H9 (cell line): ENCODE data around the gene RADIL. TPM values are rescaled to one million over a fixed set of nuclear protein-coding genes. Genes with fewer than 3 reads are reported as not detected.

ENCODE experiments used
- DNase-seq: peaks from one replicate; pipeline ENCODE4 v3.0.0-alpha.2; 2017
- H2AFZ ChIP-seq: one replicate; pipeline ENCODE4 v1.6.1; 2013; ENCODE audit warnings: mild to moderate bottlenecking, low read length, control low read depth, moderate library complexity
- H2AK5ac ChIP-seq: 2 replicates; pipeline ENCODE4 v1.6.1; 2013; ENCODE audit warnings: low read length, control low read depth, mixed read lengths; ENCODE audit not compliant: insufficient read length
- H2BK120ac ChIP-seq: one replicate; pipeline ENCODE4 v1.6.1; 2013; ENCODE audit warnings: low read depth, mild to moderate bottlenecking, low read length, control low read depth, inconsistent platforms; ENCODE audit not compliant: poor library complexity, severe bottlenecking
- H2BK12ac ChIP-seq: 2 replicates; pipeline ENCODE4 v1.6.1; 2013; ENCODE audit warnings: low read length, control low read depth, mixed read lengths, low read depth; ENCODE audit not compliant: insufficient read length
- H2BK15ac ChIP-seq: 2 replicates; pipeline ENCODE4 v1.6.1; 2013; ENCODE audit warnings: low read depth, low read length, control low read depth
- H2BK20ac ChIP-seq: one replicate; pipeline ENCODE4 v1.6.1; 2013; ENCODE audit warnings: low read depth, mild to moderate bottlenecking, low read length, control low read depth, inconsistent platforms; ENCODE audit not compliant: poor library complexity, severe bottlenecking
- H2BK5ac ChIP-seq: 2 replicates; pipeline ENCODE4 v1.6.1; 2013; ENCODE audit warnings: low read length, control low read depth, mixed read lengths; ENCODE audit not compliant: insufficient read length
- H3K14ac ChIP-seq: 2 replicates; pipeline ENCODE4 v1.6.1; 2013; ENCODE audit warnings: low read length, control low read depth; ENCODE audit not compliant: insufficient read depth
- H3K18ac ChIP-seq: 2 replicates; pipeline ENCODE4 v1.6.1; 2013; ENCODE audit warnings: low read depth, mild to moderate bottlenecking, mixed read lengths, low read length, control low read depth; ENCODE audit not compliant: insufficient read length
- H3K23ac ChIP-seq: 2 replicates; pipeline ENCODE4 v1.6.1; 2013; ENCODE audit warnings: low read length, control low read depth, mixed read lengths, low read depth; ENCODE audit not compliant: insufficient read length
- H3K23me2 ChIP-seq: 2 replicates; pipeline ENCODE4 v1.6.1; 2013; ENCODE audit warnings: low read depth, mild to moderate bottlenecking, mixed read lengths, low read length, control low read depth; ENCODE audit not compliant: insufficient read length, poor library complexity, severe bottlenecking
- H3K27ac ChIP-seq: 2 replicates; pipeline ENCODE4 v1.5.1; 2013; ENCODE audit warnings: low read length, control low read depth, mixed read lengths, low read depth; ENCODE audit not compliant: insufficient read length
- H3K27me3 ChIP-seq: 2 replicates; pipeline ENCODE4 v1.6.1; 2013; ENCODE audit warnings: low read length, control low read depth, inconsistent platforms; ENCODE audit not compliant: insufficient read depth
- H3K4ac ChIP-seq: 2 replicates; pipeline ENCODE4 v1.6.1; 2013; ENCODE audit warnings: low read depth, mild to moderate bottlenecking, control low read depth, inconsistent platforms, low read length, moderate library complexity
- H3K4me1 ChIP-seq: 2 replicates; pipeline ENCODE4 v1.6.1; 2013; ENCODE audit warnings: low read length, control low read depth, inconsistent platforms; ENCODE audit not compliant: insufficient read depth
- H3K4me2 ChIP-seq: 2 replicates; pipeline ENCODE4 v1.6.1; 2013; ENCODE audit warnings: low read length, control low read depth, mixed read lengths; ENCODE audit not compliant: insufficient read length, insufficient read depth
- H3K56ac ChIP-seq: 2 replicates; pipeline ENCODE4 v1.6.1; 2013; ENCODE audit warnings: low read depth, mild to moderate bottlenecking, mixed read lengths, low read length, control low read depth; ENCODE audit not compliant: insufficient read length
- H3K79me1 ChIP-seq: 2 replicates; pipeline ENCODE4 v1.6.1; 2013; ENCODE audit warnings: low read depth, mild to moderate bottlenecking, moderate library complexity, low read length, control low read depth, inconsistent platforms; ENCODE audit not compliant: insufficient read depth, poor library complexity, severe bottlenecking
- H3K79me2 ChIP-seq: 2 replicates; pipeline ENCODE4 v1.6.1; 2013; ENCODE audit warnings: low read length, control low read depth, inconsistent platforms; ENCODE audit not compliant: insufficient read depth
- H3K9ac ChIP-seq: 2 replicates; pipeline ENCODE4 v1.6.1; 2013; ENCODE audit warnings: low read length, control low read depth, mixed read lengths; ENCODE audit not compliant: insufficient read length; ENCODE audit errors: extremely low read depth
- H3K9me3 ChIP-seq: one replicate; pipeline ENCODE4 v1.6.1; 2013; ENCODE audit warnings: low read depth, low read length, inconsistent platforms; ENCODE audit not compliant: control insufficient read depth
- H3T11ph ChIP-seq: one replicate; pipeline ENCODE4 v1.6.1; 2013; ENCODE audit warnings: mild to moderate bottlenecking, low read length, control low read depth, inconsistent platforms
- H4K20me1 ChIP-seq: one replicate; pipeline ENCODE4 v1.6.1; 2013; ENCODE audit not compliant: control insufficient read depth, insufficient read length, insufficient read depth
- H4K5ac ChIP-seq: 2 replicates; pipeline ENCODE4 v1.6.1; 2013; ENCODE audit warnings: low read depth, mild to moderate bottlenecking, mixed read lengths, low read length, control low read depth; ENCODE audit not compliant: insufficient read length
- H4K8ac ChIP-seq: replicated peaks from 2 replicates; pipeline ENCODE4 v1.6.1; 2013; ENCODE audit warnings: low read length, control low read depth, mixed read lengths, low read depth; ENCODE audit not compliant: insufficient read length
- H4K91ac ChIP-seq: 2 replicates; pipeline ENCODE4 v1.6.1; 2013; ENCODE audit warnings: low read depth, mild to moderate bottlenecking, moderate library complexity, mixed read lengths, low read length, control low read depth; ENCODE audit not compliant: insufficient read length
- H3K27ac Mint-ChIP-seq, 3 experiments: 2 replicates in 2 of 3; 3 replicates in 1 of 3; pipeline ENCODE4 v1.8.0; 2020 to 2021; ENCODE audit warnings: mixed read lengths in 3 of 3, mild to moderate bottlenecking in 1 of 3, moderate library complexity in 1 of 3
- H3K27me3 Mint-ChIP-seq: 2 replicates; pipeline ENCODE4 v1.8.0; 2021; ENCODE audit warnings: low read depth, mild to moderate bottlenecking, moderate library complexity, mixed read lengths
- H3K36me3 Mint-ChIP-seq, 3 experiments: 2 replicates in 2 of 3; 3 replicates in 1 of 3; pipeline ENCODE4 v1.8.0; 2020 to 2021; ENCODE audit warnings: low read depth in 3 of 3, mixed read lengths in 3 of 3; ENCODE audit not compliant: insufficient read depth in 1 of 3
- H3K4me1 Mint-ChIP-seq, 2 experiments: 2 replicates each; pipeline ENCODE4 v1.8.0; 2020; ENCODE audit warnings: mixed read lengths in 2 of 2
- H3K4me3 Mint-ChIP-seq, 2 experiments: 2 replicates in 1 of 2; 3 replicates in 1 of 2; pipeline ENCODE4 v1.8.0; 2020 to 2021; ENCODE audit warnings: mild to moderate bottlenecking in 2 of 2, mixed read lengths in 2 of 2, moderate library complexity in 1 of 2
- H3K9me3 Mint-ChIP-seq, 2 experiments: 2 replicates in 1 of 2; 3 replicates in 1 of 2; pipeline ENCODE4 v1.8.0; 2020; ENCODE audit warnings: mild to moderate bottlenecking in 2 of 2, mixed read lengths in 2 of 2, moderate library complexity in 1 of 2
- WGBS: extraction: QIAGEN DNeasy Blood & Tissue Kit; methylation state at CpG from one replicate; pipeline ENCODE4 v1.1.7; 2013; ENCODE audit warnings: missing lambda C conversion rate, low lambda C conversion rate, mixed read lengths; ENCODE audit not compliant: insufficient read length; ENCODE audit errors: extremely low coverage; 5-methylcytosine and 5-hydroxymethylcytosine counted together
- total RNA-seq: library from RNA; stranded (reverse); gene quantifications from 2 replicates; pipeline ENCODE4 v1.2.1, GENCODE V29; 2021
- TF ChIP-seq, protein P1 (sequence below): fragments of 200-600 bp; sonication (generic); conservative IDR thresholded peaks from 3 replicates; pipeline ENCODE4 v1.8.0; 2021; ENCODE audit warnings: antibody characterized with exemption, mild to moderate bottlenecking

The RADIL gene
- total RNA-seq, 1 experiment from 2014 or later, result 4.7 TPM

DNA sequence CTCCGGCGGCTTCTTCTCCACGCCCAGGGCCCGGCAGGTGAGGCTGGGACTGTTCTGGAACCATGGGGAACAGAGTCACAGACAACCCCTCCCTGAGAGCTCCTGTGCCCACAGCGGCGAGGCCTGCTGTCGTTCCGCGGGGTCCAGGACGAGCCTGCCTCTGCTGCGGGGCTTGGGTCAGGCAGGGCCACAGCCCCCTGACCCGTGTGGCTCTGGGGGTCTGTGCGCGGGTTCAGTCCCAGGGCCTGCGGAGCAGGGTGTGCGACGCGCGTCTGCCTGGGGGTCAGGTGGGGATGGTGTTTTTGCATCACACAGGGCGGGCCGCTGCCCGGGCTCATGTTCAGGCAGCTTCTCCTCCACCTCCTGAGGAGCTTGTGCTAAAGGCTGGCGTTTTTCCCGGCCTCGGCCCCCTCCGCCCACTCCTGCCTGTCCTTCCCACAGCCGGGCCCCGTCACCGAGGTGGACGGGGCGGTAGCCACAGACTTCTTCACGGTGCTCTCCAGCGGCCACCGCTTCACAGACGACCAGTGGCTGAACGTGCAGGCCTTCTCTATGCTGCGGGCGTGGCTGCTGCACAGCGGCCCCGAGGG is 99.7 kb downstream of the RADIL start:
- no peak overlapping the region for H3K56ac ChIP-seq
- no peak overlapping the region for H2BK12ac ChIP-seq
- no peaks in the 10 kb centered on the region for H3K27me3 ChIP-seq
- H2BK15ac ChIP-seq, result no peak overlapping the region
- TF ChIP-seq, protein P1, sequence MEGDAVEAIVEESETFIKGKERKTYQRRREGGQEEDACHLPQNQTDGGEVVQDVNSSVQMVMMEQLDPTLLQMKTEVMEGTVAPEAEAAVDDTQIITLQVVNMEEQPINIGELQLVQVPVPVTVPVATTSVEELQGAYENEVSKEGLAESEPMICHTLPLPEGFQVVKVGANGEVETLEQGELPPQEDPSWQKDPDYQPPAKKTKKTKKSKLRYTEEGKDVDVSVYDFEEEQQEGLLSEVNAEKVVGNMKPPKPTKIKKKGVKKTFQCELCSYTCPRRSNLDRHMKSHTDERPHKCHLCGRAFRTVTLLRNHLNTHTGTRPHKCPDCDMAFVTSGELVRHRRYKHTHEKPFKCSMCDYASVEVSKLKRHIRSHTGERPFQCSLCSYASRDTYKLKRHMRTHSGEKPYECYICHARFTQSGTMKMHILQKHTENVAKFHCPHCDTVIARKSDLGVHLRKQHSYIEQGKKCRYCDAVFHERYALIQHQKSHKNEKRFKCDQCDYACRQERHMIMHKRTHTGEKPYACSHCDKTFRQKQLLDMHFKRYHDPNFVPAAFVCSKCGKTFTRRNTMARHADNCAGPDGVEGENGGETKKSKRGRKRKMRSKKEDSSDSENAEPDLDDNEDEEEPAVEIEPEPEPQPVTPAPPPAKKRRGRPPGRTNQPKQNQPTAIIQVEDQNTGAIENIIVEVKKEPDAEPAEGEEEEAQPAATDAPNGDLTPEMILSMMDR, result no peak
- WGBS, result no CpG with 5 or more reads among the region's 40 CpGs
- no peak overlapping the region for H2AK5ac ChIP-seq
- no peak overlapping the region for H2BK5ac ChIP-seq
- no peak overlapping the region for H3K4me2 ChIP-seq
- H3K79me1 ChIP-seq, result no peaks in the 10 kb centered on the region
- no peaks in the 10 kb centered on the region for H4K20me1 ChIP-seq
- H3K14ac ChIP-seq, result no peak overlapping the region
- H3K4me1 ChIP-seq, result no peaks in the 10 kb centered on the region
- H3K9me3 ChIP-seq, result no peaks in the 10 kb centered on the region
- no peaks in the 10 kb centered on the region for H3K79me2 ChIP-seq
- H2AFZ ChIP-seq, result no peak overlapping the region
- no peak overlapping the region for H3K27ac ChIP-seq
- H3T11ph ChIP-seq, result no peak overlapping the region
- no peak overlapping the region for H4K91ac ChIP-seq
- H3K9me3 Mint-ChIP-seq, result no peaks in the 10 kb centered on the region
- H3K36me3 Mint-ChIP-seq, result peaks cover 7 to 28% (median 9%) of the 10 kb centered on the region in 3 experiments; a peak in 6 of 7 replicates
- no peaks in the 10 kb centered on the region for H3K23me2 ChIP-seq
- no peak overlapping the region for H3K9ac ChIP-seq
- no peak for DNase-seq
- no peak overlapping the region for H3K18ac ChIP-seq
- no peak overlapping the region for H4K5ac ChIP-seq
- no peaks in the 10 kb centered on the region for H3K4me1 Mint-ChIP-seq
- no peak overlapping the region for H3K4ac ChIP-seq
- no peak overlapping the region for H3K27ac Mint-ChIP-seq
- no peak overlapping the region for H3K23ac ChIP-seq
- no peak overlapping the region for H3K4me3 Mint-ChIP-seq
- no peak overlapping the region for H2BK20ac ChIP-seq
- H3K27me3 Mint-ChIP-seq, result no peaks in the 10 kb centered on the region
- H4K8ac ChIP-seq, result no peak overlapping the region
- no peak overlapping the region for H2BK120ac ChIP-seq
